GM23248 (cell line): Measurements from ENCODE around the gene NRF1. TPM values are rescaled to one million over a fixed set of nuclear protein-coding genes. Genes with fewer than 3 reads are reported as not detected.

Experiments used
- DNase-seq: peaks from one replicate; pipeline ENCODE4 v3.0.0-alpha.2; 2015
- H2AFZ ChIP-seq: fragments of 200-600 bp; sonication (generic); 2 replicates; pipeline ENCODE4 v1.6.1; 2016; ENCODE audit warnings: antibody characterized with exemption
- H3F3A ChIP-seq: fragments of 200-600 bp; sonication (generic); 2 replicates; pipeline ENCODE4 v1.6.1; 2016; ENCODE audit warnings: mild to moderate bottlenecking, antibody characterized with exemption, mixed run types; ENCODE audit not compliant: insufficient read depth
- H3K27ac ChIP-seq: fragments of 200-600 bp; sonication (generic); 2 replicates; pipeline ENCODE4 v1.5.1; 2016; ENCODE audit warnings: mild to moderate bottlenecking
- H3K27me3 ChIP-seq: fragments of 200-600 bp; sonication (generic); replicated peaks from 2 replicates; pipeline ENCODE4 v1.6.1; 2016; ENCODE audit warnings: mild to moderate bottlenecking; ENCODE audit not compliant: insufficient read depth
- H3K36me3 ChIP-seq: fragments of 200-600 bp; sonication (generic); 2 replicates; pipeline ENCODE4 v1.6.1; 2016; ENCODE audit warnings: low read depth, mild to moderate bottlenecking
- H3K4me1 ChIP-seq: fragments of 200-600 bp; sonication (generic); 2 replicates; pipeline ENCODE4 v1.6.1; 2016; ENCODE audit warnings: mild to moderate bottlenecking; ENCODE audit not compliant: insufficient read depth
- H3K4me2 ChIP-seq: fragments of 200-600 bp; sonication (generic); one replicate; pipeline ENCODE4 v1.6.1; 2016; ENCODE audit warnings: mild to moderate bottlenecking; ENCODE audit not compliant: unreplicated experiment
- H3K4me3 ChIP-seq: fragments of 200-600 bp; sonication (generic); 2 replicates; pipeline ENCODE4 v1.5.1; 2016; ENCODE audit warnings: mild to moderate bottlenecking
- H3K79me2 ChIP-seq: fragments of 200-600 bp; sonication (generic); 2 replicates; pipeline ENCODE4 v1.6.1; 2016; ENCODE audit warnings: mild to moderate bottlenecking; ENCODE audit not compliant: insufficient read depth
- H3K9ac ChIP-seq: fragments of 200-600 bp; sonication (generic); 2 replicates; pipeline ENCODE4 v1.6.1; 2016; ENCODE audit warnings: mild to moderate bottlenecking
- H3K9me2 ChIP-seq: fragments of 200-600 bp; sonication (generic); 2 replicates; pipeline ENCODE4 v1.6.1; 2016; ENCODE audit warnings: mixed run types, mild to moderate bottlenecking, moderate library complexity; ENCODE audit not compliant: insufficient read depth
- H3K9me3 ChIP-seq: fragments of 200-600 bp; sonication (generic); one replicate; pipeline ENCODE4 v1.6.1; 2017; ENCODE audit warnings: low read depth
- H4K20me1 ChIP-seq: fragments of 200-600 bp; sonication (generic); 2 replicates; pipeline ENCODE4 v1.6.0; 2016; ENCODE audit not compliant: insufficient read depth
- EZH2 ChIP-seq: fragments of 200-600 bp; sonication (generic); IDR thresholded peaks from 2 replicates; pipeline ENCODE4 v1.6.1; 2018; ENCODE audit warnings: antibody characterized with exemption, mild to moderate bottlenecking; ENCODE audit not compliant: insufficient read depth, poor library complexity, severe bottlenecking
- EZH2phosphoT487 ChIP-seq: fragments of 200-600 bp; sonication (generic); IDR thresholded peaks from 2 replicates; pipeline ENCODE4 v1.6.1; 2018; ENCODE audit warnings: antibody characterized with exemption, moderate library complexity, mild to moderate bottlenecking, low read depth; ENCODE audit not compliant: insufficient read depth
- WGBS, 2 experiments: methylation state at CpG; one replicate each; pipeline ENCODE4 v1.1.6; 2015 to 2017; ENCODE audit warnings: low lambda C conversion rate in 2 of 2, low coverage in 1 of 2; ENCODE audit errors: missing lambda C conversion rate in 2 of 2; 5-methylcytosine and 5-hydroxymethylcytosine counted together
- in situ Hi-C: fragments of 300-500 bp; cut with MboI; formaldehyde crosslinking; loops from 2 replicates; pipeline ENCODE4 v1.15.0; 2020
- polyA plus RNA-seq: library from polyadenylated mRNA; unstranded; fragments of >200 nt; fragmentation: Nextera tagmentation; extraction: Ambion mirVana; gene quantifications from 2 replicates; pipeline ENCODE4 v1.2.1, GENCODE V29; 2016
- total RNA-seq: library from RNA; depleted of rRNA; stranded (reverse); fragments of >200 nt; shearing (Covaris generic); gene quantifications from 2 replicates; pipeline ENCODE4 v1.2.3, GENCODE V29; 2014

Gene NRF1
- total and polyA plus RNA-seq, 2 experiments from 2014 or later: 3.5 to 11.1 TPM

DNA sequence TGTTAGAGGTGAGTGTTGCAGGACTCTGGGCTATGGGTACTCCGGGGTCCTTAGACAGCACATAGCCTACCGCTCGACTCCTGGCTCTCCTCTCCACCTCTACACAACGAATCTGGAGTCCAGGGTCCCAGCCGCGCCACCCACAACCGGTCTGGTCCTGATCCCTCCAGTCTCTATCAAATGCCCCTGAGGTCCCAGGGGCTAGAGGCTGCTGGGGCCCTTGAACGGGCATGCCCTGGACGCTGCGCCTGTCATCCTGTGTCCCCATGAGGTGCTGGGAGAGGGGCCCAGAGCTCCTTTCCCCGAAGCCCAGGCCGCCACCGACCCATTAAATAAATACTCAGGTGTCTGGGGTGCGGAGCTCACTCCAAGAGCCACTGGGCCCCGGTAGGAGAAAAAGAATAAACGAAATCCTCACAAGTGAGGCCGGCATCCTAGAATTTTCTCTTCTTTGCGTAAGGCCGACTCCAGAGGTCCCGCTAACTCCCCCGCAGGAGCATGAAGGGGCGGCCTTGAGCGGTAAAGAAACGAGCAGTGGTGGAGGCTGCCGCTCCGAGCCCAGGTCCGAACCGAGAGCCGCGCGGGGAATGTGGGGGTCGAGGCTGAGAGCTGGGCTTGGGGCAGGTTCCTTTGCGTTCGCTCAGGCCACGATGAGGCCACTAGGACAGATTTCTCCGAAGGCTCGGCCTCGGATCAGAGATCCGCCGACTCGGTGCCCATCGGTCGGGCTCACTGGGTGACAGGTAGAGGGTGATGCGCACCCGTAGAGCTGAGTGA lies 166.7 kb downstream of the NRF1 start:
- no peak overlapping the region for H3K4me2 ChIP-seq

DNA sequence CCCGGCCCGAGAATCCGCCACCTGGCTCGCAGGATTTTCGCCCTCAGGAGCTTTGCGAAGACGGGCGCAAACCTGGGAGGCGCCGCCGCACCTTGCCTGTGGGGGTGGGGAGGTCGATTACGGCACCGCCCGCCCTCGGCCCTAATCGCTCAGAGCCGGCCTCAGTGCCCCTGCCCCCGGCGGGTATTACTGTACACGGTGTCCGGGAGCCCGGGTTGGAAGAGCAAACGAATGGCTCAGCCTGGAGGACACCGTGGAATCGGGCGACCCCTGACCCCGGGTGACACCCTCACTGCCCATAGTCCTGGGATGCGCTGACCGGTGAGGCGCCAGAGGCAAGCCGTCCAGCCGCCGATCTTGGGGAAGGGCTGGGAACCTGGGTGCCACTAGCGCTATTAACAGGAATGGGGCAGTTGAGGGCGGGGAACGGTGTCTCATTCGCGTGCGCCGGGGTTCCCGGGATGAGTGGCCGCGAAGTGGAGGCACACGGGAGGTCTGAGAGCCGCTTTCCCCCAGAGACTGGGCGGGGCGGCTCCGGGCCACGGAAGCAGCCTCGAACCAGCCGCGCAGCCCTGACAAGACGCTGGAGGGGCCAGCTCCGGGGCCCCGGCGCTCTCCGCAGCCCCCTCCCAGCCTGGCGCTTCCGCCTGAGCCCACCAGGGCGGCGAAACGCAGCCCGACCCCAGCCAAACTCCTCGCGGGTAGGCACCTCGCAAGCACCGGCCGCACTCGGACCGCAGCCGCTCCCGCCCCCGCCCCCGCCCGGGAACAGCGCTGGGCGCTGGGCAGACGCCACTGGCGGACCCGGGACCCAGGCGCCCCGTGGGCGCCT lies 167.5 kb downstream of the NRF1 start:
- Histone ChIP-seq H3K9me2 (no peaks in the 10 kb centered on the region), H2AFZ (no peak overlapping the region), H3K4me1 (no peaks in the 10 kb centered on the region), H3K36me3 (no peaks in the 10 kb centered on the region), H3K27me3 (peaks cover 76% of the 10 kb centered on the region), H3K4me3 (no peak overlapping the region), H3K27ac (no peak overlapping the region), H3K4me2 (no peak overlapping the region), H4K20me1 (no peaks in the 10 kb centered on the region), H3F3A (no peaks in the 10 kb centered on the region), H3K9ac (no peak overlapping the region), H3K79me2 (no peaks in the 10 kb centered on the region), H3K9me3 (no peaks in the 10 kb centered on the region)
- TF ChIP-seq EZH2 (peak; percentile 85), EZH2phosphoT487 (0 out of 2 replicates have a peak, but pooled peaks have one; percentile 75)
- in situ Hi-C loops: no loop called here
- peak; percentile 54 for DNase-seq
- 5% methylated on average over 50 to 61 of the region's 84 CpGs for WGBS, 2 experiments

More for the DNA sequence above, 166.7 kb downstream of the NRF1 start:
- peaks cover 69% of the 10 kb centered on the region for H3K27me3 ChIP-seq
- H4K20me1 ChIP-seq: no peaks in the 10 kb centered on the region
- H3K79me2 ChIP-seq: no peaks in the 10 kb centered on the region
- TF ChIP-seq EZH2 (no peak), EZH2phosphoT487 (no peak; the same call in 1 of the 2 replicates)
- 20 to 21% methylated on average over 44 to 45 of the region's 45 CpGs for WGBS, 2 experiments
- no peak for DNase-seq
- no peaks in the 10 kb centered on the region for H3K4me1 ChIP-seq
- H3K9ac ChIP-seq: no peak overlapping the region
- no peaks in the 10 kb centered on the region for H3K9me2 ChIP-seq
- in situ Hi-C loops: no loop called here
- no peak overlapping the region for H3K4me3 ChIP-seq
- H3K9me3 ChIP-seq: no peaks in the 10 kb centered on the region
- no peaks in the 10 kb centered on the region for H3K36me3 ChIP-seq
- H3K27ac ChIP-seq: no peak overlapping the region
- no peaks in the 10 kb centered on the region for H3F3A ChIP-seq
- no peak overlapping the region for H2AFZ ChIP-seq

- TF ChIP-seq EZH2phosphoT487 (no peak), EZH2 (peak; percentile 89)
- Histone ChIP-seq H4K20me1 (no peaks in the 10 kb centered on the region), H3K4me1 (no peaks in the 10 kb centered on the region), H3F3A (no peaks in the 10 kb centered on the region), H3K36me3 (no peaks in the 10 kb centered on the region), H3K9me2 (no peaks in the 10 kb centered on the region), H3K79me2 (no peaks in the 10 kb centered on the region), H3K27me3 (peaks cover 83% of the 10 kb centered on the region), H3K4me2 (peak overlapping the region; percentile 2), H3K4me3 (peak overlapping the region; percentile 25; the same call in 1 of the 2 replicates), H3K9me3 (no peaks in the 10 kb centered on the region), H3K27ac (no peak overlapping the region), H3K9ac (no peak overlapping the region), H2AFZ (no peak overlapping the region)
- DNase-seq: peak; percentile 52
- in situ Hi-C loops: no loop called here
- WGBS, 2 experiments: 3 to 4% methylated on average over 23 to 59 of the region's 76 CpGs
Measured at GRCh38 chr7:129779602-129780256, 168.2 kb downstream of the NRF1 start.
